GM18517 (cell line): ENCODE results near the gene AGPAT1.
A peak's percentile ranks its signal among the peaks of the same experiment; 100 is the strongest.
"Not testable (repeated sequence)": the region's sequence is repeated elsewhere in the genome, so short reads cannot be mapped to it uniquely, and the experiment has no call there.

Experiments
- ATAC-seq: cut with Tn5 transposase; IDR thresholded peaks from one replicate; pipeline ENCODE4 v1.9.1; 2021; ENCODE audit warnings: mild to moderate bottlenecking, moderate library complexity; ENCODE audit not compliant: unreplicated experiment

Gene AGPAT1

GRCh38 chr6:32187725-32188380, 12.0 kb upstream of the AGPAT1 start:
- ATAC-seq, result not testable (repeated sequence)

- no peak for ATAC-seq
These were observed 11.3 kb upstream of the AGPAT1 start for GRCh38 chr6:32187009-32187709.

GRCh38 chr6:32186151-32186840, 10.4 kb upstream of the AGPAT1 start:
- not testable (repeated sequence) for ATAC-seq

GRCh38 chr6:32185681-32186131, 9.8 kb upstream of the AGPAT1 start:
- ATAC-seq, result not testable (repeated sequence)

- no peak for ATAC-seq
These were observed 8.3 kb upstream of the AGPAT1 start, which contains the start of gene AGER for GRCh38 chr6:32184084-32184640. Gene AGER, minus strand, starts transcription at chr6:32184253. Its CDS starts 31 bp downstream, at chr6:32184222.

- ATAC-seq, result no peak
These were observed 7.7 kb upstream of the AGPAT1 start for GRCh38 chr6:32183483-32184083.

- no peak for ATAC-seq
These were observed 7.1 kb upstream of the AGPAT1 start for GRCh38 chr6:32183030-32183429.

- no peak for ATAC-seq
These were observed 6.7 kb upstream of the AGPAT1 start for GRCh38 chr6:32182555-32182981.

- no peak for ATAC-seq
These were observed 6.1 kb upstream of the AGPAT1 start for GRCh38 chr6:32181915-32182529.

- no peak for ATAC-seq
These were observed 5.3 kb upstream of the AGPAT1 start for GRCh38 chr6:32181148-32181702.

- ATAC-seq, result no peak
These were observed 4.0 kb upstream of the AGPAT1 start for GRCh38 chr6:32179766-32180405.

- ATAC-seq, result no peak
These were observed 2.9 kb upstream of the AGPAT1 start for GRCh38 chr6:32178547-32179440.

GRCh38 chr6:32177788-32178546, 2.1 kb upstream of the AGPAT1 start, which contains the start of gene RNF5:
Gene RNF5, plus strand, starts transcription at chr6:32178405. Its CDS starts 107 bp downstream, at chr6:32178512.
- peak; percentile 86 for ATAC-seq

- no peak for ATAC-seq
These were observed 1.4 kb upstream of the AGPAT1 start for GRCh38 chr6:32177183-32177787.

- ATAC-seq, result no peak
These were observed 745 bp upstream of the AGPAT1 start for GRCh38 chr6:32176476-32177182.

- ATAC-seq, result no peak
These were observed 568 bp downstream of the AGPAT1 start for GRCh38 chr6:32175322-32175710.

GRCh38 chr6:32174416-32174815, 1.5 kb downstream of the AGPAT1 start:
- ATAC-seq, result no peak
